NT2/D1 (cell line): ENCODE data around the gene SVOP.

Source experiments
- SUZ12 ChIP-seq: IDR thresholded peaks from 2 replicates; pipeline ENCODE4 v1.6.1; 2011; ENCODE audit not compliant: insufficient read length, insufficient read depth; ENCODE audit errors: extremely low read depth
- YY1 ChIP-seq: IDR thresholded peaks from 2 replicates; pipeline ENCODE4 v1.6.1; 2011; ENCODE audit not compliant: insufficient read length, insufficient read depth
- ZNF274 ChIP-seq: IDR thresholded peaks from 2 replicates; pipeline ENCODE4 v1.6.1; 2011; ENCODE audit warnings: mild to moderate bottlenecking, low read depth, low read length

GRCh38 chr12:108911915-108912314 is 109.0 kb downstream of the SVOP start:
- TF ChIP-seq YY1 (no peak), ZNF274 (no peak), SUZ12 (no peak)
